Measurements from ENCODE around the gene CASP8. TPM values are rescaled to one million over a fixed set of nuclear protein-coding genes. Genes with fewer than 3 reads are reported as not detected.

Gene CASP8
- total and polyA plus RNA-seq, 2 donors (not counting 3 experiments of a cell fraction or from before 2014, with no cell fraction given), result 5.3 to 5.8 TPM

- intact Hi-C loops (cut with micrococcal nuclease) (no loop called here), dilution Hi-C loops (cut with MboI; ENCODE audit: extremely low pct_ligation_motif_present, low sequenced_read_pairs) (no loop called here)
- no peak overlapping the region for H3K4me2 ChIP-seq (ENCODE audit: insufficient read depth, low read length)
- H2AFZ ChIP-seq (ENCODE audit: low read depth, low read length), result no peak overlapping the region
- H3K9me1 ChIP-seq (replicated peaks; ENCODE audit: control insufficient read depth, extremely low read depth, insufficient read depth, low read length), result no peaks in the 10 kb centered on the region
- TF ChIP-seq POLR2AphosphoS5 (IDR thresholded peaks at IDR 0.05; ENCODE audit: insufficient read depth, low read depth, low read length) (no peak), MYC (IDR thresholded peaks at IDR 0.05; ENCODE audit: low read depth, low read length) (no peak), EZH2 (IDR thresholded peaks at IDR 0.05; ENCODE audit: borderline replicate concordance, low read depth, low read length, severe bottlenecking) (no peak), GATA2 (IDR thresholded peaks at IDR 0.05; ENCODE audit: insufficient read depth, insufficient read length, low read depth, low read length) (no peak), FOS (IDR thresholded peaks at IDR 0.05; ENCODE audit: borderline replicate concordance, insufficient read depth, low read length) (no peak), JUN (IDR thresholded peaks at IDR 0.05; ENCODE audit: borderline replicate concordance, insufficient read depth, insufficient read length, low read depth) (no peak), POLR2A (IDR thresholded peaks at IDR 0.05; ENCODE audit: low read depth, low read length) (no peak)
- TF ChIP-seq, protein P1, sequence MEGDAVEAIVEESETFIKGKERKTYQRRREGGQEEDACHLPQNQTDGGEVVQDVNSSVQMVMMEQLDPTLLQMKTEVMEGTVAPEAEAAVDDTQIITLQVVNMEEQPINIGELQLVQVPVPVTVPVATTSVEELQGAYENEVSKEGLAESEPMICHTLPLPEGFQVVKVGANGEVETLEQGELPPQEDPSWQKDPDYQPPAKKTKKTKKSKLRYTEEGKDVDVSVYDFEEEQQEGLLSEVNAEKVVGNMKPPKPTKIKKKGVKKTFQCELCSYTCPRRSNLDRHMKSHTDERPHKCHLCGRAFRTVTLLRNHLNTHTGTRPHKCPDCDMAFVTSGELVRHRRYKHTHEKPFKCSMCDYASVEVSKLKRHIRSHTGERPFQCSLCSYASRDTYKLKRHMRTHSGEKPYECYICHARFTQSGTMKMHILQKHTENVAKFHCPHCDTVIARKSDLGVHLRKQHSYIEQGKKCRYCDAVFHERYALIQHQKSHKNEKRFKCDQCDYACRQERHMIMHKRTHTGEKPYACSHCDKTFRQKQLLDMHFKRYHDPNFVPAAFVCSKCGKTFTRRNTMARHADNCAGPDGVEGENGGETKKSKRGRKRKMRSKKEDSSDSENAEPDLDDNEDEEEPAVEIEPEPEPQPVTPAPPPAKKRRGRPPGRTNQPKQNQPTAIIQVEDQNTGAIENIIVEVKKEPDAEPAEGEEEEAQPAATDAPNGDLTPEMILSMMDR (IDR thresholded peaks at IDR 0.05; ENCODE audit: extremely low read depth in 1 of 2, insufficient read depth in 1 of 2, low read depth in 1 of 2, low read length in 2 of 2), result no peak
- TF ChIP-seq, protein P2, sequence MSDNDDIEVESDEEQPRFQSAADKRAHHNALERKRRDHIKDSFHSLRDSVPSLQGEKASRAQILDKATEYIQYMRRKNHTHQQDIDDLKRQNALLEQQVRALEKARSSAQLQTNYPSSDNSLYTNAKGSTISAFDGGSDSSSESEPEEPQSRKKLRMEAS (IDR thresholded peaks at IDR 0.05; ENCODE audit: insufficient read depth, insufficient read length), result no peak
- H3K4me3 ChIP-seq (replicated peaks in 1 of 3; ENCODE audit: insufficient read depth in 1 of 3, low read depth in 1 of 3, low read length in 3 of 3), result no peak overlapping the region
- POLR2A ChIA-PET, result no interaction called here
- H3K9ac ChIP-seq (replicated peaks; ENCODE audit: extremely low read depth, insufficient read depth, low read length), result no peak overlapping the region
- CTCF ChIA-PET, result no interaction called here
- DNase-seq (ENCODE audit: low read depth, low spot score), result no peak
- no peaks in the 10 kb centered on the region for H3K4me1 ChIP-seq (ENCODE audit: control insufficient read depth, extremely low read depth, insufficient read depth, low read length)
- H3K27me3 ChIP-seq (ENCODE audit: control insufficient read depth in 2 of 2, insufficient read depth in 2 of 2, low read length in 2 of 2), result no peaks in the 10 kb centered on the region
- no peak for FAIRE-seq
- H3K79me2 ChIP-seq (ENCODE audit: control insufficient read depth, insufficient read depth, low read length), result no peaks in the 10 kb centered on the region
- no peak overlapping the region for H3K27ac ChIP-seq (ENCODE audit: insufficient read depth, low read depth, low read length)
- no peaks in the 10 kb centered on the region for H3K36me3 ChIP-seq (ENCODE audit: control insufficient read depth in 2 of 2, extremely low read depth in 1 of 2, insufficient read depth in 2 of 2, low read length in 2 of 2)
- H4K20me1 ChIP-seq (replicated peaks; ENCODE audit: control insufficient read depth, extremely low read depth, insufficient read depth, low read length), result no peaks in the 10 kb centered on the region
- H3K9me3 ChIP-seq (replicated peaks; ENCODE audit: control insufficient read depth, insufficient read depth, low read length), result no peaks in the 10 kb centered on the region
- BruUV-seq (replicated peaks), result no TSS peak
These were observed 69.1 kb downstream of the CASP8 start for GRCh38 chr2:201329409-201329808.

Small RNA genes within 50 kb of the gene (small RNA-seq; reads per million reads assigned to genes)
- not detected for gene MTND4LP13 (ENCODE audit: insufficient read depth, insufficient read length, low read depth, low replicate concordance)

Other genes with a start within 250 kb of the CASP8 start
- 20.3 and 21.2 TPM in 2 replicates for gene HYCC2, start 188.9 kb upstream of the CASP8 start, total RNA-seq
- 2.4 and 3.0 TPM in 2 replicates for gene HYCC2, start 188.9 kb upstream of the CASP8 start, polyA plus RNA-seq
- 96.7 and 101 TPM in 2 replicates for gene NDUFB3, start 188.5 kb upstream of the CASP8 start, total RNA-seq
- gene NDUFB3, start 188.5 kb upstream of the CASP8 start, polyA plus RNA-seq, result 41.8 and 65.6 TPM in 2 replicates
- gene CFLAR, start 144.4 kb upstream of the CASP8 start, total RNA-seq, result 222 and 260 TPM in 2 replicates
- 85.5 and 104 TPM in 2 replicates for gene CFLAR, start 144.4 kb upstream of the CASP8 start, polyA plus RNA-seq
- gene CASP10, start 77.4 kb upstream of the CASP8 start, total RNA-seq, result 31.1 and 37.6 TPM in 2 replicates
- gene CASP10, start 77.4 kb upstream of the CASP8 start, polyA plus RNA-seq, result 15.7 and 16.4 TPM in 2 replicates
- 1.4 TPM in 2 replicates for gene FLACC1, start 96.8 kb downstream of the CASP8 start, total RNA-seq
- gene FLACC1, start 96.8 kb downstream of the CASP8 start, polyA plus RNA-seq, result 0.11 and 0.14 TPM in 2 replicates
- 35.7 and 38.5 TPM in 2 replicates for gene TRAK2, start 190.9 kb downstream of the CASP8 start, total RNA-seq
- gene TRAK2, start 190.9 kb downstream of the CASP8 start, polyA plus RNA-seq, result 9.1 and 9.7 TPM in 2 replicates
- 16.6 and 16.8 TPM in 2 replicates for gene STRADB, start 191.2 kb downstream of the CASP8 start, total RNA-seq
- 5.3 and 6.9 TPM in 2 replicates for gene STRADB, start 191.2 kb downstream of the CASP8 start, polyA plus RNA-seq